Activated naive CD4-positive, alpha-beta T cell treated with anti-CD3 and anti-CD28 coated beads for 36 hours (primary cell): ENCODE measurements around the gene DHDDS. TPM values are rescaled to one million over a fixed set of nuclear protein-coding genes. Genes with fewer than 3 reads are reported as not detected.

ENCODE experiments used
- CTCF ChIA-PET: fragments of 350-600 bp; sonication (Branson Sonifier 250); formaldehyde crosslinking; loops from one replicate; lab custom pipeline; 2021; ENCODE audit warnings: antibody characterized with exemption; lab: Charles Lee
- DNase-seq: peaks from one replicate; pipeline ENCODE4 v3.0.0-alpha.2; 2020
- H3K27ac Mint-ChIP-seq: one replicate; pipeline ENCODE4 v1.8.0; 2021; ENCODE audit warnings: mild to moderate bottlenecking, mixed read lengths
- H3K27me3 Mint-ChIP-seq: one replicate; pipeline ENCODE4 v1.8.0; 2021; ENCODE audit warnings: low read depth, mixed read lengths
- H3K36me3 Mint-ChIP-seq: one replicate; pipeline ENCODE4 v1.8.0; 2021; ENCODE audit warnings: low read depth, mixed read lengths
- H3K4me1 Mint-ChIP-seq: one replicate; pipeline ENCODE4 v1.8.0; 2021; ENCODE audit warnings: low read depth, mixed read lengths
- H3K4me3 Mint-ChIP-seq: one replicate; pipeline ENCODE4 v1.8.0; 2021; ENCODE audit warnings: mild to moderate bottlenecking, moderate library complexity, mixed read lengths
- H3K9me3 Mint-ChIP-seq: one replicate; pipeline ENCODE4 v1.8.0; 2021; ENCODE audit warnings: mixed read lengths
- intact Hi-C: fragments of 100-400 bp; cut with micrococcal nuclease; formaldehyde crosslinking; loops from one replicate; pipeline ENCODE4 v1.15.1; 2023
- total RNA-seq, 2 experiments: library from RNA; stranded (reverse); gene quantifications; one replicate each; pipeline ENCODE4 v1.2.3, GENCODE V29; 2021

Gene DHDDS
- total RNA-seq, 2 experiments from 2014 or later, result 26.2 to 26.3 TPM

DNA sequence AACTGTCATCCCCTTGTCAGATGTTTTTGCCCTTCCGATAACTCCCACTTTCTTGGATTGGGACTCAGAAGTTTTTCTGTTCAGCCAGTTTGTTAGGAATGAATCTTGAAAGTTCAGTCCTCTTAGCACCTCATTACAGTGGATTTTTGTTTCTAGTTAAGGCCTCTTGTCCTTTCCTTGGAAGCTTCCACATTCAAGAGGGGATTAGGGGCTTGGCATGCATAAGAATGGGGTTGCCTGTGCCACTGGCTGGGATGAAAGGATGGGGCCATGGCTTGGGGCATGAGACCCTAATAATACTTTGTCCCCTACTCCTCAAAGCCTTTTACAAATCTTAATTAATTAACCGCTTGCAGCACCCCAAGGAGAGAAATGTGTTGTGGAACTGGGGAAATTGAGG is 2.4 kb upstream of the DHDDS start:
- intact Hi-C loops, result no loop called here
- no peak overlapping the region for H3K4me3 Mint-ChIP-seq
- H3K4me1 Mint-ChIP-seq, result peaks cover 26% of the 10 kb centered on the region
- H3K9me3 Mint-ChIP-seq, result no peaks in the 10 kb centered on the region
- no peak overlapping the region for H3K27ac Mint-ChIP-seq
- no peak for DNase-seq
- CTCF ChIA-PET, result interaction anchor here (0.7 to 5.6 kb wide), 2 partner anchors 13 to 325 kb away, joined by 3 to 29 read pairs; no protein-coding TSS in a partner anchor
- no peaks in the 10 kb centered on the region for H3K27me3 Mint-ChIP-seq
- peaks cover 7% of the 10 kb centered on the region for H3K36me3 Mint-ChIP-seq

DNA sequence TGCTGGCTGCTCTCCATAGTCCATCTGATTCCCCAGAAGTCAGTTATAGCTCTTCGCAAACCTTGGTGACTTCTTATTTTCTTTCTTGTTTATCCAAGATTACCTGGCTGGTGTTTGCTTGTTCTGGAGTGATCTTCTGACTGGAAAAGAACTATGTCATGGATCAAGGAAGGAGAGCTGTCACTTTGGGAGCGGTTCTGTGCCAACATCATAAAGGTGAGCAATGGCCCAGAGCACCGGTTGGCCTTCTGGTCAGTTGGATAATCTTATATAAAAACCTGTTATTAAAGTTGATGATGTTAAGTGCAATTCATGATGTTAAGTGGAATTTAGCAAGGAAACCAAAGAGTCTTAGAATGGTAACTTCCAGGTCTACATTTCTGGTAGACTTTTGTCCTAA is 672 bp downstream of the DHDDS start:
- intact Hi-C loops, result loop anchor here (1.0 kb wide), 1 partner anchor 40 kb away; the partner anchor contains the start of gene HMGN2

DNA sequence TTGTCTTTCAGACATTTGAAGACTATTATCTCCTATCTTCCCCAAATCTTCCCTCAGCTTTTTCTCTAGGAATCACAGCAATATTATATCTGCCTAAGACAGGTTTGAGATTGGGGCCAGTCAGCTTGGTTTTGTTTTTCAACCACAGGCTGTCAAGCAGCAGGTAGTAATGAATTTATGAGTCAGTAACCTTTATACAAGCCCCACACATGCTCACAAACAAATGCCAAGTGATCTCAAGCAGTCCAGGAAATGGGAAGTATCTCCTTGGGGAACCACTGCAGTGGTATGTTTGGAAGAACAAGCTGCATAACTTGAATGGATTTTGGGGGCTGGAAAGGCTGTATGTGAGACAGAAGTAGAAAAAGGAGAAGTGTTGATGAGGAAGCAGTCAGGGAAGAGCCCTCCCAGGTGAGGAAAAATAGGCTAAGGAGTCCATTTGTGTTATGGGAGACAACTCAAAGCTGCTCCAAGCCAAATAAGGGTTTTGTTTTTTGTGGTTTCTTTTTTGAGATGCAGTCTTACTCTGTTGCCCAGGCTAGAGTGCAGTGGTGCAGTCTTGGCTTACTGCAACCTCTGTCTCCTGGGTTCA is 2.1 kb downstream of the DHDDS start:
- CTCF ChIA-PET, result interaction anchor here (0.6 to 5.6 kb wide), 3 partner anchors 17 to 276 kb away, joined by 3 to 29 read pairs (median 3); no protein-coding TSS in a partner anchor
- H3K27me3 Mint-ChIP-seq, result no peaks in the 10 kb centered on the region
- H3K4me1 Mint-ChIP-seq, result peaks cover 26% of the 10 kb centered on the region
- peaks cover 20% of the 10 kb centered on the region for H3K36me3 Mint-ChIP-seq
- H3K4me3 Mint-ChIP-seq, result no peak overlapping the region
- intact Hi-C loops, result no loop called here
- no peaks in the 10 kb centered on the region for H3K9me3 Mint-ChIP-seq
- no peak overlapping the region for H3K27ac Mint-ChIP-seq
- no peak for DNase-seq

More for the DNA sequence above, 672 bp downstream of the DHDDS start:
- Mint-ChIP-seq H3K27ac (no peak overlapping the region), H3K4me3 (peak overlapping the region; percentile 93), H3K36me3 (peaks cover 9% of the 10 kb centered on the region), H3K9me3 (no peaks in the 10 kb centered on the region), H3K4me1 (peaks cover 26% of the 10 kb centered on the region), H3K27me3 (no peaks in the 10 kb centered on the region)
- CTCF ChIA-PET, result interaction anchor here (0.7 to 5.6 kb wide), 3 partner anchors 16 to 858 kb away, joined by 3 to 29 read pairs (median 4); no protein-coding TSS in a partner anchor
- no peak for DNase-seq

DNA sequence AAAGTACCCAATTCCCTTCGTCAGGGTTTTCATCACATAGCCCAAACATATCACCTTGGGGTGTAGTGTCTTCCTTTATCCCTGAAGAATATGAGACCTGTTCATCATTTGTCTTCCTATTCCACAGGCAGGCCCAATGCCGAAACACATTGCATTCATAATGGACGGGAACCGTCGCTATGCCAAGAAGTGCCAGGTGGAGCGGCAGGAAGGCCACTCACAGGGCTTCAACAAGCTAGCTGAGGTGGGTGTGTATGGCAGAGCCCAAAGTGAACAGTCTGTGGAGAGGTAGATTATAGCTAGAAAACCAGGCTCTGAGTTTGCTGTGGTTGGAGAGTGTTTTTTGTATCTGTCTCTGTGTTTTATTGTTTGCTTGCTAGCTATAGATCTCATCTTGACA is 5.9 kb downstream of the DHDDS start:
- DNase-seq, result no peak
- H3K4me3 Mint-ChIP-seq, result no peak overlapping the region
- no peak overlapping the region for H3K27ac Mint-ChIP-seq
- peaks cover 12% of the 10 kb centered on the region for H3K4me1 Mint-ChIP-seq
- CTCF ChIA-PET, result interaction anchor here (0.9 to 2.1 kb wide), 3 partner anchors 21 to 34 kb away, joined by 3 to 7 read pairs (median 7); partner anchors contain the start of gene HMGN2
- H3K27me3 Mint-ChIP-seq, result no peaks in the 10 kb centered on the region
- no peaks in the 10 kb centered on the region for H3K9me3 Mint-ChIP-seq
- H3K36me3 Mint-ChIP-seq, result peaks cover 30% of the 10 kb centered on the region
- intact Hi-C loops, result no loop called here

DNA sequence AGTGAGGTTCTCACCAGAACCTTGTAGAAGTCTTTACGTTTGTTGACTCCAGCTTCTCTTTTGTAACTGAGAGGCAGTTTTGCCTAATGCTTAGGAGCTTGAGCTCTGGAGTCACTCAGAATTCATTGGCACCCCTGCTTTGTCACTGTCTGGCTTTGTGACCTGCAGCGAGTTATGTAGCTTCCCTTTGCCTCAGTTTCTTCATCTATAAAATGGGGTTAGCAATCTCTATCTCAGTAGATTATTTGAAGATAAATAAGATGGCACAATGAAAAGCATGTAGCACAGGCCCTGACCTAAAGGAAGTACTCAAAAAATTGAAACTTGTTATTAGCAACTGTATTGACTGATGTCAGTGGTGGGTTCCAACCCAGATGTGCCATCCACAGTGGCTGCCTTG is 8.1 kb downstream of the DHDDS start:
- H3K36me3 Mint-ChIP-seq, result peaks cover 32% of the 10 kb centered on the region
- H3K27ac Mint-ChIP-seq, result no peak overlapping the region
- no peaks in the 10 kb centered on the region for H3K9me3 Mint-ChIP-seq
- DNase-seq, result no peak
- H3K27me3 Mint-ChIP-seq, result no peaks in the 10 kb centered on the region
- intact Hi-C loops, result no loop called here
- no peak overlapping the region for H3K4me3 Mint-ChIP-seq
- CTCF ChIA-PET, result interaction anchor here (0.6 to 1.3 kb wide), 2 partner anchors 77 to 422 kb away, joined by 3 read pairs; no protein-coding TSS in a partner anchor
- H3K4me1 Mint-ChIP-seq, result no peaks in the 10 kb centered on the region

DNA sequence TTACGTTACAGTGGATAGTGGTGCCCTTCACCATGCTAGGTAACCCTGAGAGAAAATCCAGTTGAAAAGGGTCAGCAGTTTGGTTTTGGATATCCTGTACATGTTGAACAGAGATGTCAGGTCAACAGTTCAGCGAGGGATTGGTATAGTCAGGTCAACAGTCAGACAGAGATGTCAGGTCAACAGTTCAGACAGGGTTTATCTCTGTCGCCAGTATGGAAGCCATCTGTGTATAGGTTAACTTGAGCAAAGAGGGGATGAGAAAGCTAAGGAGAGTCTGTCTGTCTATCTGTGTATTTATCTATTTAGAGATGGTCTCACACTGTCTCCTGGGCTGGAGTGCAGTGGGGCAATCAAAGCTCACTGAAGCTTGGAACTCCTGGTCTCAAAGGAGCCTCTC is 17.7 kb downstream of the DHDDS start:
- Mint-ChIP-seq H3K27me3 (no peaks in the 10 kb centered on the region), H3K36me3 (peaks cover 20% of the 10 kb centered on the region)
- CTCF ChIA-PET, result interaction anchor here (1.0 kb wide), 1 partner anchor 32 kb away, joined by 3 read pairs; no protein-coding TSS in a partner anchor

DNA sequence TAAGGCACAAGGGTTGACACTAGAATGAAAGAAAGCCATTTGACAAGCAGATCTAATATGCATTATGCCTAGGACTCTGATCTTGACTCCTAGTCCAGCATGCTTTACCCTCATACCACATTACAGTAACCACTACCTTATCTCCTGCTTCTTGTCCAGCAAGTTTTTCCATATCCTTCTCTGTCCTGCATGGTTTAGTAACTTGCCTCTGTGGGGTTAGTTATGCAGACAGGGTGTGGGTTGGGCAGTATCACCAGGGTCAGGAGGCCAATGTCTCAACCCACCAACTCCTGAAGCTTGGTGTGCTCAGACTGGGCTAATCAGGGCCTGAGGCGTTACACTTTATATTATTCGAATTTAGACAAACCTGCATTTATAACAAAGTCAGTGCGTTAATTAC is 18.8 kb downstream of the DHDDS start:
- no peak for DNase-seq
- Mint-ChIP-seq H3K9me3 (no peaks in the 10 kb centered on the region), H3K27ac (no peak overlapping the region), H3K4me3 (no peak overlapping the region), H3K36me3 (peaks cover 25% of the 10 kb centered on the region), H3K4me1 (no peaks in the 10 kb centered on the region), H3K27me3 (no peaks in the 10 kb centered on the region)
- intact Hi-C loops, result no loop called here
- CTCF ChIA-PET, result interaction anchor here (0.7 to 1.0 kb wide), 2 partner anchors 33 to 49 kb away, joined by 3 read pairs; no protein-coding TSS in a partner anchor

More for the DNA sequence above, 17.7 kb downstream of the DHDDS start:
- no peak overlapping the region for H3K4me3 Mint-ChIP-seq
- DNase-seq, result no peak
- intact Hi-C loops, result no loop called here
- H3K4me1 Mint-ChIP-seq, result no peaks in the 10 kb centered on the region
- H3K27ac Mint-ChIP-seq, result no peak overlapping the region
- H3K9me3 Mint-ChIP-seq, result no peaks in the 10 kb centered on the region

DNA sequence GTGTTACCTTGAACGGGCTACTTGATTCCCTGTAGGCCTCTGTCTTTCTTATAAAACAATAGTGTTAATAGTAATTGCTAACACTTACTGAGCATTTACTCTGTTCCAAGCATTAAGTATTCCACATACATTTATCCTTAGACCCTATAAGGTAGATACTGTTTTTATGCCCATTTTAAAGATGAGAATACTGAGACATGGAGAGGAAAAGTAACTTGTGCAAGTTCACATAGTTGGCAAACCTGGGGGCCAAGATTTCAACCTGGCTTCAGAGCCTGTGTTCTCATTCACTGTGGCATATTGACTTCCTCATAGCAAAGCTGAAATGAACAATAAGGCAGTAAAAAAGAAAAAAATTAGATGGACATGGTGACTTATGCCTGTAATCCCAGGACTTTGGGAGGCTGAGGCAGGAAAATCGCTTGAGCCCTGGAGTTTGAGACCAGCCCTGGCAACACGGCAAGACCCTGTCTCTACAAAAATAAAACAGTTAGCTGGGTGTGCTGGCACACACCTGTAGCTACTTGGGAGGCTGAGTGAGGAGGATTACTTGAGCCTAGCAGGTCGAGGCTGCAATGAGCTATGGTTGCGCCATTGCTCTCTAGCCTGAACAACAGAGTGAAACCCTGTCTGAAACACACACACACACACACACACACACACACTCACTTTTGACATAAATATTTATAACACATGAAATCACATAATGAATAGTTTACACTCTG is 20.5 kb downstream of the DHDDS start:
- H3K27me3 Mint-ChIP-seq, result no peaks in the 10 kb centered on the region
- peaks cover 14% of the 10 kb centered on the region for H3K36me3 Mint-ChIP-seq
- CTCF ChIA-PET, result no interaction called here
- H3K4me1 Mint-ChIP-seq, result no peaks in the 10 kb centered on the region
- H3K27ac Mint-ChIP-seq, result no peak overlapping the region
- H3K9me3 Mint-ChIP-seq, result no peaks in the 10 kb centered on the region
- no peak for DNase-seq
- intact Hi-C loops, result no loop called here
- H3K4me3 Mint-ChIP-seq, result no peak overlapping the region

DNA sequence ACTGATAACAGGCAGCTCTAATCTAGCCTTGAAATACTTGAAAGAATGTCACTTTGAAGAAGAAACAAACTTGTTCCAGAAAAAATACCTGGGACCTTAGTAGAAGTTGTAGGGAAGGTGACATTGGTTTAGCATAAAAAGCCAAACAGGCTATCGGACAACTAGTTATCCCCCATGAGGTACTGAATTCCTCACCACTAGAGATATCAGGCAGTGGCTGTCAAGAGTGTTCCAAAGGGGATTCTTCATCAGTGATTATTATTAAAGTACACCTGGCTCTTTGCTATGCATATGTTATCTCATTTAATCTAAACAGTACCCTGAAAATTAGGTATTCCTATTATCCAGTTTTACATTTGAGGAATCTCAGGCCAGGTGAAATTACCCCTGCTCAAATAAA is 27.0 kb downstream of the DHDDS start:
- DNase-seq, result no peak
- CTCF ChIA-PET, result interaction anchor here (0.6 to 2.6 kb wide), 2 partner anchors 43 to 164 kb away, joined by 3 to 8 read pairs; no protein-coding TSS in a partner anchor
- Mint-ChIP-seq H3K36me3 (peaks cover 24% of the 10 kb centered on the region), H3K4me1 (no peaks in the 10 kb centered on the region), H3K27me3 (no peaks in the 10 kb centered on the region), H3K9me3 (no peaks in the 10 kb centered on the region), H3K4me3 (no peak overlapping the region), H3K27ac (no peak overlapping the region)
- intact Hi-C loops, result no loop called here

DNA sequence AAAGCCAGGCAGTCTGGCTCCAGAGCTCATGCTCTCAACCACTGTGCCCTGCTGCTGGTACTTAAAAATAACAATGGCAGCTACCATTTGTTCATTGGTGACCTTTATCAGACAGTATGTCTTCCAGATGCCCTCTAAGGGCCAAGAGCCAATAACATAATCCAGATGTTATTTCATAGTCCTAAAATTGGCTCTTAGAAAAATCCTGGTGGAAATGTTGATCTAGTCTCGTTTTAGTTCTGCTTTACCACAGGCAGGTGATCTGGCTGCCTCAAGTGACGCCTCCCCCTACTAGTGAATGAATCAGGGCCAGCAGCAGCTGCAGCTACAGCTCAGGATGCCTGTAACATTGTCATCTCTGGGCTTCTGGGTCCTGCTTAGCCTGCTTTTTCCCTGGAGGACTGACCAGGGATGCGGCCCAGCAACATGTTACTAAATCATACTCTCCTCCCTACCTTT is 27.5 kb downstream of the DHDDS start:
- Mint-ChIP-seq H3K4me1 (no peaks in the 10 kb centered on the region), H3K36me3 (peaks cover 23% of the 10 kb centered on the region), H3K27me3 (no peaks in the 10 kb centered on the region), H3K27ac (no peak overlapping the region), H3K4me3 (no peak overlapping the region), H3K9me3 (no peaks in the 10 kb centered on the region)
- DNase-seq, result no peak
- intact Hi-C loops, result no loop called here
- CTCF ChIA-PET, result interaction anchor here (2.6 kb wide), 1 partner anchor 43 kb away, joined by 8 read pairs; no protein-coding TSS in a partner anchor

DNA sequence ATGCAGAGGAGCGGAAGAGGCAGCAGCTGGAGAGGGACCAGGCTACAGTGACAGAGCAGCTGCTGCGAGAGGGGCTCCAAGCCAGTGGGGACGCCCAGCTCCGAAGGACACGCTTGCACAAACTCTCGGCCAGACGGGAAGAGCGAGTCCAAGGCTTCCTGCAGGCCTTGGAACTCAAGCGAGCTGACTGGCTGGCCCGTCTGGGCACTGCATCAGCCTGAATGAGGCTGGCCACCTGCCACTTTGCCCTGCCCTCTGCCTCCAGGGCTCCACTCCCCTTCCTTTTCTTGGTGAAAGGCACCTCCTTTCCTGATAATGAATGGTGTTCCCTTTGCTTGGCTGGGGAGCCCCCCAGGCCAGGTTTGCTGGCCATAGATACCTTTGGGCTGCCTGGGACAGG is 36.8 kb downstream of the DHDDS start:
- H3K36me3 Mint-ChIP-seq, result peaks cover 31% of the 10 kb centered on the region

DNA sequence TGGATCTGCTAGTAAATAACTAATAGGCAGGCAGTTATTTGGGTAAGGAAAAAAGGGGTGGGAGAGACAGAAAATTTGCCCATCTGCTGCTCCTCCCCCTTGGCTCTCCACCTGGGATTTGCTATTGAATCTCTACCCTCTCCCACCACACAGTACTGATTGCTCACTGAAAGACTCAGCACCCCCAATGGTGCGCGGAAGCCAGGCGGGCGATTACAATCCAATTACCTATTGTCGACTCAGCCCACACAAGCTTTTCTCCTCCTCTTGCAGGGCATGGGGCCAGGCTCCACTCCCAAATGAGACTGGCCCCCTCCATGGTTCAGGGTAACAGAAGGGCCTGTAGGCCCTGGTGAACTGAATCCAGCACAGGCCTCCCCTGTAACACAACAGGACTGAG is 37.4 kb downstream of the DHDDS start:
- intact Hi-C loops, result no loop called here
- Mint-ChIP-seq H3K9me3 (no peaks in the 10 kb centered on the region), H3K27ac (no peak overlapping the region), H3K4me3 (no peak overlapping the region), H3K27me3 (no peaks in the 10 kb centered on the region), H3K4me1 (peaks cover 32% of the 10 kb centered on the region), H3K36me3 (peaks cover 37% of the 10 kb centered on the region)
- no peak for DNase-seq
- CTCF ChIA-PET, result interaction anchor here (0.6 to 1.2 kb wide), 6 partner anchors 9 to 281 kb away, joined by 3 to 7 read pairs (median 4); no protein-coding TSS in a partner anchor

More for the DNA sequence above, 36.8 kb downstream of the DHDDS start:
- intact Hi-C loops, result no loop called here
- H3K27me3 Mint-ChIP-seq, result no peaks in the 10 kb centered on the region
- peaks cover 25% of the 10 kb centered on the region for H3K4me1 Mint-ChIP-seq
- CTCF ChIA-PET, result interaction anchor here (0.6 kb wide), 1 partner anchor 20 kb away, joined by 3 read pairs; no protein-coding TSS in a partner anchor
- no peak overlapping the region for H3K27ac Mint-ChIP-seq
- no peak for DNase-seq
- no peak overlapping the region for H3K4me3 Mint-ChIP-seq
- no peaks in the 10 kb centered on the region for H3K9me3 Mint-ChIP-seq
